Heart left ventricle (tissue), 13 donors: ENCODE measurements around the gene SMAD3.

Experiments
- CTCF ChIP-seq, 12 donors: fragments of 200-600 bp; sonication (generic) in 4 of 12; IDR thresholded peaks; one replicate each; pipeline versions ENCODE4 v1.5.0 to v1.8.0; 2018 to 2022; ENCODE audit warnings: antibody characterized with exemption in 12 of 12, mild to moderate bottlenecking in 5 of 12
- POLR2A ChIP-seq, 2 donors: fragments of 450-650 bp; IDR thresholded peaks; one replicate each; pipeline ENCODE4 v1.6.1; 2017; ENCODE audit warnings: antibody characterized with exemption in 2 of 2, mild to moderate bottlenecking in 2 of 2, moderate library complexity in 2 of 2
- donor health status: ischemic (EF 13 %, LVEDD 7.1; RV severe dilation, severe dysfunction).
- donor health status: DM: no; HTN: yes; CAD: no.
- donor health status: DM: no; HTN: no; CAD: no.
- donor health status: ischemic (EF 25% LVEDD 6.9; RV normal size, moderate dysfunction).
- donor health status: ischemic (EF 25% LVEDD 5.7; RV mildly dilated, moderate dysfunction).
- donor health status: ischemic (EF 35%, LVEDD 5.7; RV mildly dilated, moderate dysfunction).
- donor health status: nonischemic (EF 11% LVEDD 7.7; RV severe dilation, severe dysfunction).
- donor health status: DM: yes; HTN: yes; CAD: no.
- donor health status: PGD.
- donor health status: ischemic (EF 29% LVEDD 5.4; RV normal size, mild dysfunction).
- donor health status: nonischemic (EF 23%, LVEDD 6.1; RV moderate dilation, normal function).

- TF ChIP-seq CTCF (IDR thresholded peaks at IDR 0.05) (no peak), POLR2A (IDR thresholded peaks at IDR 0.05) (no peak)
These were observed 104.9 kb downstream of the SMAD3 start for GRCh38 chr15:67170143-67170925.
